ENCODE measurements around the gene KLHL5.

The KLHL5 gene

GRCh38 chr4:39118034-39118658 is 56.1 kb downstream of the KLHL5 start:
- DNase-seq (ENCODE audit: low spot score) (no peak), ATAC-seq (ENCODE audit: low read depth) (no peak)
- Histone ChIP-seq H3K9me3 (ENCODE audit: severe bottlenecking) (no peaks in the 10 kb centered on the region), H3K4me1 (ENCODE audit: insufficient read depth, poor library complexity, severe bottlenecking) (no peaks in the 10 kb centered on the region), H3K4me3 (ENCODE audit: severe bottlenecking) (no peak overlapping the region), H3K27me3 (ENCODE audit: insufficient read depth, poor library complexity, severe bottlenecking) (no peaks in the 10 kb centered on the region), H3K36me3 (ENCODE audit: low read depth) (peaks cover 46% of the 10 kb centered on the region), H3K27ac (ENCODE audit: poor library complexity, severe bottlenecking) (no peak overlapping the region)
- TF ChIP-seq CTCF (IDR thresholded peaks at IDR 0.05; ENCODE audit: poor library complexity, severe bottlenecking), result no peak

- DNase-seq (ENCODE audit: low spot score) (no peak), ATAC-seq (ENCODE audit: low read depth) (no peak)
- Histone ChIP-seq H3K36me3 (ENCODE audit: low read depth) (peaks cover 30% of the 10 kb centered on the region), H3K27ac (ENCODE audit: poor library complexity, severe bottlenecking) (no peak overlapping the region), H3K9me3 (ENCODE audit: severe bottlenecking) (no peaks in the 10 kb centered on the region), H3K4me1 (ENCODE audit: insufficient read depth, poor library complexity, severe bottlenecking) (no peaks in the 10 kb centered on the region), H3K4me3 (ENCODE audit: severe bottlenecking) (no peak overlapping the region), H3K27me3 (ENCODE audit: insufficient read depth, poor library complexity, severe bottlenecking) (no peaks in the 10 kb centered on the region)
- no peak for TF ChIP-seq CTCF (IDR thresholded peaks at IDR 0.05; ENCODE audit: poor library complexity, severe bottlenecking)
These were observed 58.4 kb downstream of the KLHL5 start for GRCh38 chr4:39120418-39120817.

- Histone ChIP-seq H3K9me3 (ENCODE audit: severe bottlenecking) (no peaks in the 10 kb centered on the region), H3K4me1 (ENCODE audit: insufficient read depth, poor library complexity, severe bottlenecking) (no peaks in the 10 kb centered on the region), H3K36me3 (ENCODE audit: low read depth) (peaks cover 18% of the 10 kb centered on the region), H3K27ac (ENCODE audit: poor library complexity, severe bottlenecking) (no peak overlapping the region), H3K4me3 (ENCODE audit: severe bottlenecking) (no peak overlapping the region), H3K27me3 (ENCODE audit: insufficient read depth, poor library complexity, severe bottlenecking) (no peaks in the 10 kb centered on the region)
- DNase-seq (ENCODE audit: low spot score) (no peak), ATAC-seq (ENCODE audit: low read depth) (no peak)
- TF ChIP-seq CTCF (IDR thresholded peaks at IDR 0.05; ENCODE audit: poor library complexity, severe bottlenecking), result no peak
These were observed 63.0 kb downstream of the KLHL5 start for GRCh38 chr4:39124885-39125599.

GRCh38 chr4:39125600-39125985 is 63.6 kb downstream of the KLHL5 start:
- ATAC-seq (ENCODE audit: low read depth) (no peak), DNase-seq (ENCODE audit: low spot score) (no peak)
- H3K4me1 ChIP-seq (ENCODE audit: insufficient read depth, poor library complexity, severe bottlenecking), result no peaks in the 10 kb centered on the region
- H3K27ac ChIP-seq (ENCODE audit: poor library complexity, severe bottlenecking), result no peak overlapping the region
- peaks cover 13% of the 10 kb centered on the region for H3K36me3 ChIP-seq (ENCODE audit: low read depth)
- no peaks in the 10 kb centered on the region for H3K9me3 ChIP-seq (ENCODE audit: severe bottlenecking)
- H3K4me3 ChIP-seq (ENCODE audit: severe bottlenecking), result no peak overlapping the region
- no peak for TF ChIP-seq CTCF (IDR thresholded peaks at IDR 0.05; ENCODE audit: poor library complexity, severe bottlenecking)
- H3K27me3 ChIP-seq (ENCODE audit: insufficient read depth, poor library complexity, severe bottlenecking), result no peaks in the 10 kb centered on the region

Data from RWPE2 (cell line).